ENCODE data around the gene PADI3.
"Not testable (repeated sequence)": the region's sequence is repeated elsewhere in the genome, so short reads cannot be mapped to it uniquely, and the experiment has no call there.

Gene PADI3

GRCh38 chr1:17307329-17307728, 58.4 kb downstream of the PADI3 start:
- Mint-ChIP-seq H3K36me3 (ENCODE audit: insufficient read depth) (no peaks in the 10 kb centered on the region), H3K4me1 (no peaks in the 10 kb centered on the region), H3K27me3 (peaks cover 59% of the 10 kb centered on the region), H3K9me3 (peaks cover 6% of the 10 kb centered on the region), H3K27ac (ENCODE audit: low read depth) (no peak overlapping the region), H3K4me3 (no peak overlapping the region)
- ATAC-seq (replicated peaks; ENCODE audit: extremely low read depth, poor library complexity, severe bottlenecking): no peak
- no peak for DNase-seq (ENCODE audit: low spot score in 2 of 2)

DNA sequence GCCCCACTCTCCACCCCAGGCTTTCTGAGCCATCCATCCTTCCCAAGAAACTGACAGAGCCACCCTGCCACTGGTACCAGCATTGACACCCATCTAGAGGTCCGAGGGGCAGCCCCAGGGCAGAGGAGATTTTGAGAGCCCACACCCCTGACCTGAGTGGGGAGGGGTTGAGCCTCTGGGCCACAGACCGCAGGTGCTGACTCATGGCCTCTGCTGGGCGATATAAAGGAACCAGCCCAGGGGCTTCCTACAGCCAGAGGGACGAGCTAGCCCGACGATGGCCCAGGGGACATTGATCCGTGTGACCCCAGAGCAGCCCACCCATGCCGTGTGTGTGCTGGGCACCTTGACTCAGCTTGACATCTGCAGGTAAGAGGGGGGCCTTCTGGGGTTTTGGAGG, 59.0 kb downstream of the PADI3 start, which contains the start of gene PADI4:
Gene PADI4, plus strand, starts transcription at position 252 of the 400 bp plus-strand sequence. Its CDS starts 26 bp downstream, at position 278.
- Mint-ChIP-seq H3K9me3 (peaks cover 2% of the 10 kb centered on the region), H3K4me3 (no peak within 1 kb of the TSS), H3K27ac (ENCODE audit: low read depth) (no peak within 1 kb of the TSS), H3K27me3 (peaks cover 65% of the 10 kb centered on the region), H3K36me3 (ENCODE audit: insufficient read depth) (no peaks in the 10 kb centered on the region), H3K4me1 (no peaks in the 10 kb centered on the region)
- ATAC-seq (replicated peaks; ENCODE audit: extremely low read depth, poor library complexity, severe bottlenecking) (no peak), DNase-seq (ENCODE audit: low spot score in 2 of 2) (no peak)

GRCh38 chr1:17308593-17308992, 59.7 kb downstream of the PADI3 start:
- no peak overlapping the region for H3K4me3 Mint-ChIP-seq
- H3K4me1 Mint-ChIP-seq: no peaks in the 10 kb centered on the region
- DNase-seq (ENCODE audit: low spot score in 2 of 2) (no peak), ATAC-seq (replicated peaks; ENCODE audit: extremely low read depth, poor library complexity, severe bottlenecking) (no peak)
- H3K36me3 Mint-ChIP-seq (ENCODE audit: insufficient read depth): no peaks in the 10 kb centered on the region
- H3K27ac Mint-ChIP-seq (ENCODE audit: low read depth): no peak overlapping the region
- peaks cover 71% of the 10 kb centered on the region for H3K27me3 Mint-ChIP-seq
- H3K9me3 Mint-ChIP-seq: no peaks in the 10 kb centered on the region

DNA sequence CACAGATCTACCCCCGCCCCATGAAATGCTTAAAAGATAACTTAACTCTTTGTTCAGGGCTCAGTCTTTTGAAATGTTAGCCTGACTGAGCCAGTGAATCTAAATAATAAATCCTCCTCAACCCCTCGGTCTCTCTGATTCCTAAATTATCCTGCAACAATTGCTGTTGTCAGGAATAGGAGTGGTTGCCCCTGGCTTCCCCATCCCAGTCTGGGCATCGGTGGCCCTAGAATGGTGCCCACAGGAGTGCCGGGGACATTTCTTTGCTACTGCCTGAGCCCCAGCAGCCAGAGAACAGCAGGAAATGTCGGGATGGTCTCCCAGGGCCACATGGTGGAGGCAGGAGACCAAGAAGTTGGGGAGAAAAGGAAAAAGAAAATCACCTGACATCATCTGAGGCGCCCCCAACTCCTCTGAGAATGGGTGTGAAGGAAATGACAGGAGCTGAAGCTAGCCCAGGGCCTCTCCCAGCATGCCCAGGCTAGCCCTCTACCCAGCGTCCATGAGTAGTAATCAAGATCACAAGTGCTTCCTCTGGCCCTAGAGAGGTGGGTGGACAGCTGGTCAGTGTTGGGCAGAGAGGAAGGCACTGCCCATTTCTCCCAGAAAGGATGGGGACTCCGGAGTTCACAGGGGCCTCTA, 60.6 kb downstream of the PADI3 start:
- ATAC-seq (replicated peaks; ENCODE audit: extremely low read depth, poor library complexity, severe bottlenecking) (no peak), DNase-seq (ENCODE audit: low spot score in 2 of 2) (no peak)
- Mint-ChIP-seq H3K4me3 (no peak overlapping the region), H3K27ac (ENCODE audit: low read depth) (no peak overlapping the region), H3K9me3 (no peaks in the 10 kb centered on the region), H3K4me1 (no peaks in the 10 kb centered on the region), H3K27me3 (peaks cover 77% of the 10 kb centered on the region), H3K36me3 (ENCODE audit: insufficient read depth) (no peaks in the 10 kb centered on the region)

DNA sequence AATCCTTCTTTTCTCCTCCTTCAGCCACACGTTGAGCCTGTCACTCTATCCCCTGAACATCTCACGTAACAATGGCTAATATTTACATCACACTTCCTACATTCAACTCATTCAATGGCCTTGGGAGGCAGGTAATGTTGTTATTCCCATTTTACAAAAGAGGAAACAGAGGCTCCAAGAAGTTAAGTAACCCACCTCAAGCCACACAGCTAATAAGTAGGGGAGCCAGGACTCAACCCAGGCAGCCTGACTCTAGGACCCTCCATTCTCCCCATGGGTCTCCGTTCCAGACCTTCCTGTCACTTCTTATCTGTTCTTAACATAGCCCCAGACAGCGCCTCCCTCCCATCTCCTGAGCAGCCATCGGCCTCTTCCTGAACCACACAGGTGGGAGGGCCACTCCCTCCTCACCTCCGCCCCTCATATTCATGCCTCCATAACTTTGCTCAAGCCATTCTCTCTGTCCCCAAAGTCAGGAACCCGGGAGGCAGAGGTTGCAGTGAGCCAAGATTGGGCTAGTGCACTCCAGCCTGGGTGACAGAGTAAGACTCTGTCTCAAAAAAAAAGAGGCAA, 61.3 kb downstream of the PADI3 start:
- ATAC-seq (replicated peaks; ENCODE audit: extremely low read depth, poor library complexity, severe bottlenecking): no peak
- Mint-ChIP-seq H3K36me3 (ENCODE audit: insufficient read depth) (no peaks in the 10 kb centered on the region), H3K9me3 (no peaks in the 10 kb centered on the region), H3K27ac (ENCODE audit: low read depth) (no peak overlapping the region), H3K4me1 (no peaks in the 10 kb centered on the region), H3K4me3 (no peak overlapping the region), H3K27me3 (peaks cover 77% of the 10 kb centered on the region)
- DNase-seq (ENCODE audit: low spot score in 2 of 2): no peak

GRCh38 chr1:17313530-17314309, 64.8 kb downstream of the PADI3 start:
- Mint-ChIP-seq H3K4me3 (no peak overlapping the region), H3K9me3 (no peaks in the 10 kb centered on the region), H3K36me3 (ENCODE audit: insufficient read depth) (no peaks in the 10 kb centered on the region), H3K27me3 (peaks cover 43% of the 10 kb centered on the region), H3K27ac (ENCODE audit: low read depth) (no peak overlapping the region), H3K4me1 (no peaks in the 10 kb centered on the region)
- ATAC-seq (replicated peaks; ENCODE audit: extremely low read depth, poor library complexity, severe bottlenecking) (no peak), DNase-seq (ENCODE audit: low spot score in 2 of 2) (no peak)

DNA sequence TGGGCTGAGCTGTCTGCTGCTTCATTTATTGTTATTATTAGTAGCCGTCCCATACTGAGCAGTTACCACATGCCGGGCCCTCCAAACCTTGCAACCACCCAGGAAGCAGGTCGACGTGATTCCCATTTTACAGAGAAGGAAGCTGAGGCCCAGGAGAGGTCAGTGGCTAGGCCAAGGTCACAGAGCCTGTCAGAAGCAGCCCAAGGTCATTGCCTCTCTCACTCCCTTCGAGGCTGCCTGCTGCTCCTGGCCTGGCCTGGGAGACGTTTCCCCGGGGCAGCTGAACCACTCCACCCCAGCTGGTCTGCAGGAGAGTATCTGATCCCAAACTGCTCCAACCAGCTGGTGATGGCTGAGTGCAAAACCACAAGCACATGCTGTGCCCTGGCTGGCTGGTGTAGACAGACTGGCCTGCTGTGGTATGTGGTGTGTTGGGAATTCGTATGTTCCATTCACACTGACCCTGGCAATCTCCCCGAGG, 65.6 kb downstream of the PADI3 start:
- Mint-ChIP-seq H3K4me3 (no peak overlapping the region), H3K4me1 (no peaks in the 10 kb centered on the region)

GRCh38 chr1:17315542-17316130, 66.7 kb downstream of the PADI3 start:
- no peaks in the 10 kb centered on the region for H3K36me3 Mint-ChIP-seq (ENCODE audit: insufficient read depth)
- H3K27me3 Mint-ChIP-seq: peaks cover 24% of the 10 kb centered on the region
- H3K9me3 Mint-ChIP-seq: no peaks in the 10 kb centered on the region
- H3K4me1 Mint-ChIP-seq: no peaks in the 10 kb centered on the region
- no peak for ATAC-seq (replicated peaks; ENCODE audit: extremely low read depth, poor library complexity, severe bottlenecking)
- no peak overlapping the region for H3K4me3 Mint-ChIP-seq
- no peak overlapping the region for H3K27ac Mint-ChIP-seq (ENCODE audit: low read depth)
- DNase-seq (ENCODE audit: low spot score in 2 of 2): no peak

More for the DNA sequence above, 65.6 kb downstream of the PADI3 start:
- Mint-ChIP-seq H3K9me3 (no peaks in the 10 kb centered on the region), H3K27ac (ENCODE audit: low read depth) (no peak overlapping the region), H3K27me3 (peaks cover 35% of the 10 kb centered on the region), H3K36me3 (ENCODE audit: insufficient read depth) (no peaks in the 10 kb centered on the region)
- ATAC-seq (replicated peaks; ENCODE audit: extremely low read depth, poor library complexity, severe bottlenecking): no peak
- DNase-seq (ENCODE audit: low spot score in 2 of 2): no peak

GRCh38 chr1:17316704-17317103, 67.8 kb downstream of the PADI3 start:
- DNase-seq (ENCODE audit: low spot score in 2 of 2) (no peak), ATAC-seq (replicated peaks; ENCODE audit: extremely low read depth, poor library complexity, severe bottlenecking) (no peak)
- Mint-ChIP-seq H3K4me1 (no peaks in the 10 kb centered on the region), H3K27ac (ENCODE audit: low read depth) (no peak overlapping the region), H3K9me3 (no peaks in the 10 kb centered on the region), H3K36me3 (ENCODE audit: insufficient read depth) (no peaks in the 10 kb centered on the region), H3K27me3 (peaks cover 23% of the 10 kb centered on the region), H3K4me3 (no peak overlapping the region)

DNA sequence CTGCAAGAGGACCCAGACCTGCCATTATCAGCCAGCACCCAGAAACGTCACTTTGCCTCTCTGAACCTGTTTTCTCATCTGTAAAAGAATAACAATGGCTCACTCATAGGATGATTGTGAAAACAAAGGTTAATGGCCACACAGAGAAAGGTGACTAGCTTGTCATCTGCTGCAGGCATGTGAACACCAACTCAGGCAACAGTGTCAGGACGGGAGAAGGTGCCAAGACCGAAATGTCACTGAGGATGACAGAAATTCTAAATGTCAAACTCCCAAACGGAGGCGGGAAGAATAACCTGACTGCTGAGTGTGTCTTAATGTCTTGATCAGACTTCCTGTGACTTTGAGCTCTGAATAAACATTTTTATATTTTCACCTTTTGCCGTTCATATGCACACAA, 69.4 kb downstream of the PADI3 start:
- Mint-ChIP-seq H3K27me3 (peaks cover 9% of the 10 kb centered on the region), H3K36me3 (ENCODE audit: insufficient read depth) (no peaks in the 10 kb centered on the region), H3K27ac (ENCODE audit: low read depth) (no peak overlapping the region), H3K4me3 (no peak overlapping the region), H3K4me1 (no peaks in the 10 kb centered on the region), H3K9me3 (no peaks in the 10 kb centered on the region)
- no peak for DNase-seq (ENCODE audit: low spot score in 2 of 2)
- ATAC-seq (replicated peaks; ENCODE audit: extremely low read depth, poor library complexity, severe bottlenecking): no peak

DNA sequence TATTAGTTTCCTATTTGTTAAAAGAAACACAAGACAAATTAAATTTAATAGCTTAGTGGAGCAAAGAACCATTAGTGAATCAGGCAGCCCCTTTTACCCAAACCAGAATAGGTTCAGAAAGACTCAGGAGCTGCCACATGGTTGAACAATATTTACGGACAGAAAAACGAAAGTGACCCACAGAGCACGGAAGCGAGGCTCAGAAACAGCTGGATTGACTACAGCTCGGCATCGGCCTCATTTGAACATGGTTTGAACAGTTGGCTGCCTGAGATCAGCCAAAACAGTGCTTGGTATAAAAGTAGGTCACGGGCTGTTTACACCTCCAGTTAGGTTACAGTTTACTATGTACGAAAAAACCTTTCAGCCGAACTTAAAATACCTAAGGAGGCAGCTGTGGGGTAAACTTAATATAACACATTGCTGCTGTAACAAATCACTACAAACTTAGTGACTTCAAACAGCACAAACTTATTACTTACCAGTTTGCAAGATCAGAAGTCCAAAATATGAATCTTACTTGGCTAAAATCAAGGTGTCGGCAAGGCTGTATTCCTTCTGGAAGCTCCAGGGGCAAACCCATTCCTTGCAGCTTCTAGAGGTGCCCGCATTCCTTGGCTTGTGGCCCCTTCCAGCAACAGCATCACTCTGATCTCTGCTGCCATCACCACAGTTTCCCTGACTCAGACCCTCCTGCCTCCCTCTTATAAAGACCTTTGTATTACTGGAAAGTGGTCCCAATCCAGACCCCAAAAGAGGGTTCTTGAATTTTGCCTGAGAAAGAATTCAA, 70.9 kb downstream of the PADI3 start:
- no peaks in the 10 kb centered on the region for H3K4me1 Mint-ChIP-seq
- H3K36me3 Mint-ChIP-seq (ENCODE audit: insufficient read depth): no peaks in the 10 kb centered on the region
- no peak overlapping the region for H3K4me3 Mint-ChIP-seq
- no peak for DNase-seq (ENCODE audit: low spot score in 2 of 2)
- no peak for ATAC-seq (replicated peaks; ENCODE audit: extremely low read depth, poor library complexity, severe bottlenecking)
- no peaks in the 10 kb centered on the region for H3K9me3 Mint-ChIP-seq
- H3K27ac Mint-ChIP-seq (ENCODE audit: low read depth): no peak overlapping the region
- no peaks in the 10 kb centered on the region for H3K27me3 Mint-ChIP-seq

GRCh38 chr1:17321857-17322390, 73.0 kb downstream of the PADI3 start:
- not testable (repeated sequence) for H3K27me3 Mint-ChIP-seq; H3K4me3 Mint-ChIP-seq; H3K36me3 Mint-ChIP-seq (ENCODE audit: insufficient read depth); H3K9me3 Mint-ChIP-seq; ATAC-seq (replicated peaks; ENCODE audit: extremely low read depth, poor library complexity, severe bottlenecking); H3K4me1 Mint-ChIP-seq; DNase-seq (ENCODE audit: low spot score in 2 of 2); H3K27ac Mint-ChIP-seq (ENCODE audit: low read depth)

All from central memory CD8-positive, alpha-beta T cell (primary cell).